Measurements from ENCODE around the gene TICAM2. TPM values are rescaled to one million over a fixed set of nuclear protein-coding genes. Genes with fewer than 3 reads are reported as not detected.

Gene TICAM2
- total and polyA plus RNA-seq, 2 of the 8 experiments (the other 6 are each of a cell fraction or from before 2014, with no cell fraction given) = 0.02 TPM; not detected in 1

GRCh38 chr5:115599502-115599901 is 2.8 kb downstream of the TICAM2 start:
- ChIA-PET POLR2A (ENCODE audit: partially characterized antibody) (interaction anchor here (1.0 kb wide), 1 partner anchor 56 kb away, joined by 3 read pairs; no protein-coding TSS in a partner anchor), CTCF (ENCODE audit: partially characterized antibody) (interaction anchor here (1.0 kb wide), 1 partner anchor 14 kb away, joined by 3 read pairs; no protein-coding TSS in a partner anchor)
- peaks cover 0 to 3% of the 10 kb centered on the region in 2 experiments for H4K20me1 ChIP-seq (replicated peaks in 1 of 2; ENCODE audit: control insufficient read depth in 1 of 2, insufficient read depth in 2 of 2, low read length in 2 of 2)
- no peak overlapping the region for H3K4me3 ChIP-seq (ENCODE audit: extremely low read depth in 1 of 4, insufficient read depth in 2 of 4, low read depth in 3 of 4, low read length in 4 of 4)
- H3K79me2 ChIP-seq (ENCODE audit: control insufficient read depth in 1 of 2, insufficient read depth in 2 of 2, low read length in 2 of 2) = no peaks in the 10 kb centered on the region
- H2BK20ac ChIP-seq (ENCODE audit: low read length) = no peak overlapping the region
- DNase-seq (ENCODE audit: low read depth in 1 of 2, low spot score in 2 of 2) (no peak), FAIRE-seq (no peak)
- no peak overlapping the region for H3K23ac ChIP-seq (ENCODE audit: insufficient read length)
- peak overlapping the region; percentile 52; the same call in 1 of the 2 replicates for H2BK12ac ChIP-seq (ENCODE audit: low read depth, low read length)
- peak overlapping the region; percentile 38; the same call in 1 of the 2 replicates for H2AFZ ChIP-seq (ENCODE audit: low read length)
- H3K4me2 ChIP-seq (ENCODE audit: insufficient read depth in 1 of 2, low read depth in 2 of 2, low read length in 2 of 2) = peak overlapping the region in 1 of 2 experiments; percentile 39; a peak in 1 of 4 replicates
- no peak overlapping the region for H2BK15ac ChIP-seq (ENCODE audit: low read length)
- peak overlapping the region in 1 of 4 experiments; percentile 48; a peak in 1 of 7 replicates for H3K9ac ChIP-seq (replicated peaks in 1 of 4; ENCODE audit: extremely low read depth in 1 of 4, low read depth in 3 of 4, low read length in 3 of 4)
- no peak overlapping the region for H4K5ac ChIP-seq (ENCODE audit: insufficient read length, low read depth, low read length)
- no peak overlapping the region for H2BK120ac ChIP-seq (replicated peaks; ENCODE audit: low read depth, low read length)
- H2BK5ac ChIP-seq (ENCODE audit: low read depth, low read length) = no peak overlapping the region
- H3K23me2 ChIP-seq (ENCODE audit: low read depth, low read length) = peaks cover 7% of the 10 kb centered on the region; the same call in 1 of the 2 replicates
- no peak overlapping the region for H3K14ac ChIP-seq (ENCODE audit: insufficient read length)
- no peaks in the 10 kb centered on the region for H3K27me3 ChIP-seq (replicated peaks in 1 of 4; ENCODE audit: control insufficient read depth in 3 of 4, extremely low read depth in 1 of 4, insufficient read depth in 3 of 4, low read length in 3 of 4)
- H4K91ac ChIP-seq (replicated peaks; ENCODE audit: insufficient read length, low read length) = no peak overlapping the region
- no peaks in the 10 kb centered on the region for H3K79me1 ChIP-seq (ENCODE audit: low read depth, low read length)
- peaks cover 0 to 13% (median 7%) of the 10 kb centered on the region in 4 experiments; a peak in 5 of 7 replicates for H3K4me1 ChIP-seq (replicated peaks in 1 of 4; ENCODE audit: control insufficient read depth in 3 of 4, insufficient read depth in 4 of 4, low read length in 3 of 4)
- no peak overlapping the region for H3K4ac ChIP-seq (replicated peaks; ENCODE audit: insufficient read length, low read depth, low read length)
- 0 out of 2 replicates have a peak overlapping the region, but pooled peaks have one; percentile 66 for H2AK5ac ChIP-seq (ENCODE audit: low read depth, low read length)
- H3K9me3 ChIP-seq (ENCODE audit: insufficient read depth in 2 of 2, low read depth in 1 of 2, low read length in 1 of 2) = no peaks in the 10 kb centered on the region
- H4K8ac ChIP-seq (ENCODE audit: extremely low read depth, insufficient read depth, low read length) = no peak overlapping the region
- WGBS, 2 experiments (ENCODE audit: extremely low coverage in 1 of 2, insufficient coverage in 1 of 2, insufficient read length in 1 of 2, insufficient replicate concordance in 2 of 2, low coverage in 1 of 2, low lambda C conversion rate in 2 of 2, missing lambda C conversion rate in 1 of 2) = 100% methylated on average over 1 of the region's 1 CpG; no CpG with 5 or more reads in 1 of the 2 experiments
- peak overlapping the region; percentile 83 for H3K18ac ChIP-seq (ENCODE audit: extremely low read depth, low read length)
- no peak overlapping the region for H3K27ac ChIP-seq (ENCODE audit: low read depth, low read length)
- H3K56ac ChIP-seq (replicated peaks; ENCODE audit: insufficient read length, low read depth, low read length) = no peak overlapping the region
- H3K36me3 ChIP-seq (ENCODE audit: control insufficient read depth in 2 of 4, insufficient read depth in 4 of 4, low read length in 3 of 4) = no peaks in the 10 kb centered on the region
- TF ChIP-seq EZH2 (IDR thresholded peaks at IDR 0.05; ENCODE audit: low read depth, low read length, severe bottlenecking) (no peak), TEAD4 (IDR thresholded peaks at IDR 0.05; ENCODE audit: low read depth, low read length) (no peak), CTCF (IDR thresholded peaks at IDR 0.05; ENCODE audit: control extremely low read depth in 1 of 3, insufficient read depth in 1 of 3, low read depth in 1 of 3, low read length in 3 of 3) (no peak), FOSL1 (IDR thresholded peaks at IDR 0.05; ENCODE audit: insufficient read depth, low read depth, low read length) (no peak), CHD1 (IDR thresholded peaks at IDR 0.05; ENCODE audit: low read depth, low read length) (no peak), CREB1 (IDR thresholded peaks at IDR 0.05) (no peak), HDAC6 (IDR thresholded peaks at IDR 0.05; ENCODE audit: low read depth, low read length) (no peak), KDM1A (IDR thresholded peaks at IDR 0.05; ENCODE audit: borderline replicate concordance, low read length) (no peak), NANOG (IDR thresholded peaks at IDR 0.05; ENCODE audit: insufficient read depth, low read depth, low read length, poor library complexity, severe bottlenecking) (no peak), CEBPB (IDR thresholded peaks at IDR 0.05; ENCODE audit: low read depth, low read length) (no peak), GABPA (IDR thresholded peaks at IDR 0.05; ENCODE audit: borderline replicate concordance, insufficient read depth, low read length) (no peak)

All from H1 (cell line).